ENCODE measurements around the gene MPP2.

Gene MPP2

GRCh38 chr17:43905985-43906852 is 1.1 kb downstream of the MPP2 start:
- H3K9me2 ChIP-seq (replicated peaks; ENCODE audit: low read depth, low read length) = no peaks in the 10 kb centered on the region
- no peaks in the 10 kb centered on the region for H3K79me2 ChIP-seq (ENCODE audit: insufficient read depth, low read length)
- H3K36me3 ChIP-seq (ENCODE audit: insufficient read depth, low read length) = no peaks in the 10 kb centered on the region
- H3K9me3 ChIP-seq (ENCODE audit: insufficient read depth, low read depth, low read length) = no peaks in the 10 kb centered on the region
- peak overlapping the region; percentile 96 for H3K4me2 ChIP-seq (ENCODE audit: low read depth, low read length, poor library complexity, severe bottlenecking)
- H3K9ac ChIP-seq (ENCODE audit: low read depth, low read length, poor library complexity, severe bottlenecking) = peak overlapping the region; percentile 34
- H2AFZ ChIP-seq (ENCODE audit: low read length) = peak overlapping the region; percentile 96
- H4K20me1 ChIP-seq (ENCODE audit: insufficient read depth, low read length, poor library complexity, severe bottlenecking) = no peaks in the 10 kb centered on the region
- peaks cover 12% of the 10 kb centered on the region for H3K4me1 ChIP-seq (ENCODE audit: insufficient read depth, low read length, poor library complexity, severe bottlenecking)
- peaks cover 4% of the 10 kb centered on the region for H3K27me3 ChIP-seq (ENCODE audit: insufficient read depth, low read length, poor library complexity, severe bottlenecking)
- peak overlapping the region; percentile 74 for H3K4me3 ChIP-seq (ENCODE audit: low read length, poor library complexity, severe bottlenecking)
- no peak for TF ChIP-seq CTCF (conservative IDR thresholded peaks at IDR 0.05; ENCODE audit: low read length)
- TF ChIP-seq EZH2phosphoT487 (IDR thresholded peaks at IDR 0.05; ENCODE audit: borderline replicate concordance) = no peak
- H3F3A ChIP-seq (ENCODE audit: low read depth) = no peaks in the 10 kb centered on the region

GRCh38 chr17:43905400-43905984 is 1.8 kb downstream of the MPP2 start:
- TF ChIP-seq CTCF (conservative IDR thresholded peaks at IDR 0.05; ENCODE audit: low read length) (no peak), EZH2phosphoT487 (IDR thresholded peaks at IDR 0.05; ENCODE audit: borderline replicate concordance) (no peak)
- Histone ChIP-seq H3K9me2 (replicated peaks; ENCODE audit: low read depth, low read length) (no peaks in the 10 kb centered on the region), H3K4me1 (ENCODE audit: insufficient read depth, low read length, poor library complexity, severe bottlenecking) (peaks cover 18% of the 10 kb centered on the region), H3K27me3 (ENCODE audit: insufficient read depth, low read length, poor library complexity, severe bottlenecking) (peaks cover 4% of the 10 kb centered on the region), H2AFZ (ENCODE audit: low read length) (no peak overlapping the region), H3K36me3 (ENCODE audit: insufficient read depth, low read length) (no peaks in the 10 kb centered on the region), H4K20me1 (ENCODE audit: insufficient read depth, low read length, poor library complexity, severe bottlenecking) (no peaks in the 10 kb centered on the region), H3K4me3 (ENCODE audit: low read length, poor library complexity, severe bottlenecking) (no peak overlapping the region), H3K9ac (ENCODE audit: low read depth, low read length, poor library complexity, severe bottlenecking) (no peak overlapping the region), H3K79me2 (ENCODE audit: insufficient read depth, low read length) (no peaks in the 10 kb centered on the region), H3K4me2 (ENCODE audit: low read depth, low read length, poor library complexity, severe bottlenecking) (no peak overlapping the region), H3K9me3 (ENCODE audit: insufficient read depth, low read depth, low read length) (no peaks in the 10 kb centered on the region), H3F3A (ENCODE audit: low read depth) (no peaks in the 10 kb centered on the region)

DNA sequence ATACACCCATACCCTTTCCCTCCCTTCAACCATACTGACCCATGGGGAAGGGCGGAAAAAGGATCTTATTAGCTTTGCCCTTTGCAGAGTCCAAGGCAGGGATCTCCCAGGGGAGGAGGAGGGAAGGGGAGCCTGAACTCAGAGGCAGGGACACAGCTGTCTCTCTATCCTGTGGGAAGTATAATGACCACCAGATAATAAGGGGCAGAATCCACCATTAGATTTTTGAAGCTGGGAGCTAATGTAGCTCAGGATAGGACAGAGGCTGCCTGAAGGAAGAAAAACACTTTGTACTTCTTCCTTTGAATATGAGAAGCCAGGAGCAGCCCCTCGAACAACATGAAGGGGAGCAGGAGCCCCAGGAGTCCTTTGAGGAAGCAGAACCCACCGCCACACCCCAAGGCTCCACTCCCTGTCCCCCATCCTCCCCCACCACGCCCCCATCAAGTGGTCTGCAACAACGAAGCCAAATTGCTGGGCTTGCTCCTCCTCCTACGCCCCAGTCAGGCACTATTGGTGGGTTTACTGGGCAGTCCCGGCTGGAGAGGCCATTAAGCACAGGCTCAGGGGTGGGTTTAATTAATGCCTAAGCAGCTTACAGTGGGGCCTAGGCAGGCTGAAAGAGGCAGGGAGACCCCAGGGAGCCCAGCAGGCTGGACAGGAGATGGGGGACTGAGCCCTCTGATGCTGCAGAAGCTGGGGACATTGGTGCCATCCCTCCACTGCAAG is 5.3 kb downstream of the MPP2 start:
- Histone ChIP-seq H4K20me1 (ENCODE audit: insufficient read depth, low read length, poor library complexity, severe bottlenecking) (no peaks in the 10 kb centered on the region), H3K9me3 (ENCODE audit: insufficient read depth, low read depth, low read length) (no peaks in the 10 kb centered on the region), H3K4me1 (ENCODE audit: insufficient read depth, low read length, poor library complexity, severe bottlenecking) (peaks cover 25% of the 10 kb centered on the region), H3K4me3 (ENCODE audit: low read length, poor library complexity, severe bottlenecking) (no peak overlapping the region), H2AFZ (ENCODE audit: low read length) (no peak overlapping the region), H3K36me3 (ENCODE audit: insufficient read depth, low read length) (no peaks in the 10 kb centered on the region), H3K9ac (ENCODE audit: low read depth, low read length, poor library complexity, severe bottlenecking) (no peak overlapping the region), H3K9me2 (replicated peaks; ENCODE audit: low read depth, low read length) (no peaks in the 10 kb centered on the region), H3K27me3 (ENCODE audit: insufficient read depth, low read length, poor library complexity, severe bottlenecking) (peaks cover 4% of the 10 kb centered on the region), H3F3A (ENCODE audit: low read depth) (no peaks in the 10 kb centered on the region), H3K4me2 (ENCODE audit: low read depth, low read length, poor library complexity, severe bottlenecking) (no peak overlapping the region), H3K79me2 (ENCODE audit: insufficient read depth, low read length) (peaks cover 5% of the 10 kb centered on the region; the same call in 1 of the 2 replicates)
- TF ChIP-seq EZH2phosphoT487 (IDR thresholded peaks at IDR 0.05; ENCODE audit: borderline replicate concordance) (no peak), CTCF (conservative IDR thresholded peaks at IDR 0.05; ENCODE audit: low read length) (no peak)

All from Loucy (cell line).